GM19397 (cell line): ENCODE data around the gene LTA.
A peak's percentile ranks its signal among the peaks of the same experiment; 100 is the strongest.
"Not testable (repeated sequence)": the region's sequence is repeated elsewhere in the genome, so short reads cannot be mapped to it uniquely, and the experiment has no call there.

Experiments
- ATAC-seq: cut with Tn5 transposase; IDR thresholded peaks from one replicate; pipeline ENCODE4 v1.9.1; 2021; ENCODE audit warnings: mild to moderate bottlenecking, moderate library complexity; ENCODE audit not compliant: unreplicated experiment

The LTA gene

DNA sequence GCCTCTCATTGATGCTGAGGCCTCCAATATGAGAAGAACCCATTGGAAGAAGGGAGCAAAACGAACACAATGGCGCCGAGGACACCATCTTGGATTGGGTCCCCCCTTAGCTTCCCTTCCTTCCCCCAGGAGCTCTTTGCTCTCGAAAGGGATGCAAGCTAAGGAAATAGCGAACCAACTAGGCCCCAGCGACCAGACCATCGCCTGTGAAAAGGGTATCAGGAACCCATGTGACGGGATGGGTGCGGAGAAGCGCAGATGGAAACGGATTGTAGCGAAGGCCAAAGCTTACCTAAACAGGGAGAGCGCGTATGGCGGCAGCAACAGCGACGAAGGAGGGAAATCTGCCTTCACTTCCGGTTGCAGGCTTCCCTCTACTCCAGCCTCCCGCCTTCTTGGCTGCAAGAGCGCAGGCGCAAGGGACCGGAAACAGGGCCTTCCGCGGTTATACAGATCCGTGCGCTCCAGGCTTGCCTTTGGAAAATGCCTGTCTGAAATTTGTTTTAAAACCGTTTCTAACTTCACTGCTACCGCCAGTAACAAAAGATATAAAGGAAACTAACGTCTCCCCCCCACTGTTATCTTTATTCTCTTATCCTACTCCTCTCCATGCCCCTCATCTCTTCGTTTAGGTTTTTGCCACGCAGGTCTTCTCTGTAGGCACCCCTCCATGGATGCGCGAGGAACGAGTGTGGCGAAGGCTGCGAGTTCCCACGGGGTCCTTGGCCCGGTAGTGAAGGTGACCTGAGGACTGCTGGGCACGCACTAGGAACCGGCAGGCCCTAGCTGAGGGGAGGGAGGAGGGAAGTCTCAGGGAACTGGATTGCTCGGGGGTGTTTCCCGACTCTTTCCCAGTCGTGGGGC, 30.2 kb upstream of the LTA start, which contains the start of gene DDX39B:
Gene DDX39B (minus strand): TSS at position 346 of the 864 bp plus-strand sequence. CDS start 1,471 bp downstream, outside the sequence.
- ATAC-seq, result peak; percentile 70

DNA sequence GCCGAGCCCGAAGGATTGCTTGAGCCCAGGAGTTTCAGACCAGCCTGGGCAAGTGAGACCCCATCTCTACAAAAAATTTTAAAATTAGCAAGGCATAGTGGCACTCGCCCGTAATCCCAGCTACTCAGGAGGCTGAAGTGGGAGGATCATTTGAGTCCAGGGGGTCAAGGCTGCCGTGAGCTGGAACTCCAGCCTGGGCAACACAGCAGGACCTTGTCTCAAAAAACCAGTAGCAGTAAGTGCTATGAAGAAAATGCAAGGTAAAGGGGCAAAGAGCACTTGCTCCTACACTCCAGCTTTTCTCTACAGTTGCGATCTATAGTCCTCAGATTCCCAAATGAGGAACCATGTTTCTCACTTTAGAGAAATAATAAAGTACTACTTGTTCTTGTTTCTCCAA, 28.4 kb upstream of the LTA start:
- no peak for ATAC-seq

DNA sequence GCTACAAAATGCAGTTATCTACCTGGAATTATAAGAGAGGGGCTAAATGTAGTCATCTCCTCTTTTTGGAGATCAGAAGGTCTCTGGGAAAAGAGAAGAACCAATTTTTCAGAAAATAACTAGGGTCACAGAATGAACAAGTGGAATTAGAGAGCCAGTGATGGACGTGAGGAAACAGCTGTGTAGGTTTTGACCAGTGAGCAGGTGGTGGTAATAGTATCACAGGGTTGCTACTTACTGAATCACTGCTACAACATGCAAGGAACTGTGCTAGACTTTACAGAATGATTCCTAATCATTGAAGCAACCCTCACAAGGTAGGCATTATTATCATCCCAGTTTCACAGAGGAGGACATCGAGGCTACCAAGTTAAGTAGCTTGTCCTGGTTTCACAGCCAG, 27.4 kb upstream of the LTA start:
- no peak for ATAC-seq

DNA sequence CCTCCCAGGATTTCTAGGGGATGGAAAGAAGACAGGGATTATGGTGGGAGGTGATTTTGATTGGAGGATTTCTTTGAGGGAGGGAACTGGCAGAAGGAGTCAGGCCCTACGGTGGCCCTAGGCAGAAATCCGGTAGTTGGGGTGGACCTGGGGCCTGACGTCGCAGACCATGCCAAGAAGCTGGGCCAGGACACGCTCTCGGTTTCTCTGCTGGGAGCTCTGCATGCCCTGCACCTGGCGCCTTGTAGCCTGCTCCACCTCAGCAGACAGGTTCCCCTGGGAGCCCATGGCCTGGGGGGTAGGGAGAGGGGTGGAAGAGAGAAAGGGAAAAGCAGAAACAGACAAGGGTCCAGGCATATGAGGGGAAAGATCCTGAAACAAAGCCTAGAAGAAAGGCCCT, 26.8 kb upstream of the LTA start:
- no peak for ATAC-seq

DNA sequence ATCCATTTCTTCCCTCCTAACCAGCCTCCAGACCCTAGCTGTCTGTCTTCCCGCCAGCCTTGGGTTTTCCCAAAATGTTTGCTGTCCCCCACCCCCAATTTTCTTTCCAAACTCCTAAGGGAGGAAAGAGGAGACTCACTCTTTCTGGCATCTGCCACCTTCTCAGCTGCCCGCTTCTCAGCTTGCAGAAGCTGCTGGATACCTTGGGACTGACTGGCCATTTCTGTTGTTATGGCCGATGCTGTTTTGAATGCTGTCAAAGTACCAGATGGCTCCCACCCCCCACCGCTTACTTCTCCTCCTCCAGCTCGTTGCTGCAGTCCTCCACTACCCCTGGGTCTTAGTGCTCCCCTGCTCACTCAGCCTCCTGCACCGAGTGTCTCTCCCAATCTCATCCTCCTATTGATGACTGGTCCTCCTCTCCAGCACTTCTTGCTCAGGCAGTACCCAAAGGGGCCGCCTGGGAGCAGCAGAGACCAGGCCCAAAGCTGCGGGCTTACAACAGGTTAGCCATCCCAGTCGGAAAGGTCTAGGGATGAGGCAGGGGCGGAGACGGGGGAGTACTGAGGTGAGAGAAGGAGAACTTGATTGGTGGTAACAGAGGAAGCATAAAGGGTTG, 25.6 kb upstream of the LTA start, which contains the start of gene ATP6V1G2:
Gene ATP6V1G2 (minus strand): TSS at position 270 of the 619 bp plus-strand sequence. CDS start 49 bp downstream, at position 221.
- no peak for ATAC-seq

- peak; percentile 68 for ATAC-seq
These were observed 24.9 kb upstream of the LTA start, which contains the start of gene NFKBIL1 for GRCh38 chr6:31546958-31547726. TSS of gene NFKBIL1 (plus strand) at chr6:31547608. CDS start at chr6:31547695, 87 bp downstream.

DNA sequence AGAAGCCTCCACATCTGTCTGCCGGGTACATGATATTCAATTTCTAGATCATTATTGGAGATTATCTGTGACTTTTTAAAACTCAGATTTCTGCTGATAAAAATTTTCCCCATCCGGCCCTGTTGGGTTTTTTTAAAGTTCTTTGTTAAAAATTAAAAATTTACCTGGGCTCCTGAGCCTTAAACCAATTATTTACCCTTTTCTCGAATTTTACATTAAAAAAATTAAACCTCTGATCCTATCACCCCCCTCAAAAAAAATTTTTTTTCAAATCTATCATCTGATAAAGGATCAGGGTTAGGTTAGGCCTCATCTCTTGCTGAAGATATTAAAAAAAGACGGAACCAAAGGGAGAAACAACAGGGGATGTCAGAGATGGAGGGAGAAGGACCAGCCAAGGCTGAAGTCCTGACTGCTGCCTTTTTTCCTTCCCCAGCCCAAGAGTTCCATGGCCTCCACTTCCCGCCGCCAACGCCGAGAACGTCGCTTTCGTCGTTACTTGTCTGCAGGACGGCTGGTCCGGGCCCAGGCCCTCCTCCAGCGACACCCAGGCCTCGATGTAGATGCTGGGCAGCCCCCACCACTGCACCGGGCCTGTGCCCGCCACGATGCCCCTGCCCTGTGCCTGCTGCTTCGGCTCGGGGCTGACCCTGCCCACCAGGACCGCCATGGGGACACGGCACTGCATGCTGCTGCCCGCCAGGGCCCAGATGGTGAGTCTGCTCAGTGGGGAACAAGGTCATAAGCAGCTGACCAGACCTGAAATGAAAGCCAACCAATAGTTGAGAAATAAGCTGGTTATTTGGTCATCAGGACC, 24.2 kb upstream of the LTA start:
- ATAC-seq, result no peak

- no peak for ATAC-seq
These were observed 23.6 kb upstream of the LTA start for GRCh38 chr6:31548544-31548873.

- not testable (repeated sequence) for ATAC-seq
These were observed 20.7 kb upstream of the LTA start for GRCh38 chr6:31551371-31551770.

GRCh38 chr6:31556307-31556706, 15.8 kb upstream of the LTA start:
- ATAC-seq, result no peak

GRCh38 chr6:31557443-31558317, 14.4 kb upstream of the LTA start:
- ATAC-seq, result no peak

GRCh38 chr6:31558318-31558625, 13.8 kb upstream of the LTA start:
- ATAC-seq, result no peak

- ATAC-seq, result no peak
These were observed 13.2 kb upstream of the LTA start for GRCh38 chr6:31558631-31559500.

DNA sequence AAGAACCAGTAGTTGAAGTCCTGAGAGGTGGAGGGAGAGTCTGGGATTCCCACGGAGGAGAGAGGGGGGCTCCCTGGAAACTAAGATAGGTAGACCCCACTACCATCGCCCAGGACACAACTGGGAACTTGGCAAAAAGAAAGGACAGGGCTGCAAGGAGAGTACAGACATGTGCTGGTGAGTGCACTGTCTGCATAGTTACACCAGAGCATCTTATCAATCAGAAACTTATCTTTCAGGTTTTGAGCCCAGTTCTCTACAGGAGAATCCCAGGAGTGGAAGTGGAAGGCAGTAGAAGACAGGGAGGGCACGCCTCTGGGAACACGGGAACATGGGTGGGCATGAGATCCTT, 12.5 kb upstream of the LTA start:
- ATAC-seq, result no peak

DNA sequence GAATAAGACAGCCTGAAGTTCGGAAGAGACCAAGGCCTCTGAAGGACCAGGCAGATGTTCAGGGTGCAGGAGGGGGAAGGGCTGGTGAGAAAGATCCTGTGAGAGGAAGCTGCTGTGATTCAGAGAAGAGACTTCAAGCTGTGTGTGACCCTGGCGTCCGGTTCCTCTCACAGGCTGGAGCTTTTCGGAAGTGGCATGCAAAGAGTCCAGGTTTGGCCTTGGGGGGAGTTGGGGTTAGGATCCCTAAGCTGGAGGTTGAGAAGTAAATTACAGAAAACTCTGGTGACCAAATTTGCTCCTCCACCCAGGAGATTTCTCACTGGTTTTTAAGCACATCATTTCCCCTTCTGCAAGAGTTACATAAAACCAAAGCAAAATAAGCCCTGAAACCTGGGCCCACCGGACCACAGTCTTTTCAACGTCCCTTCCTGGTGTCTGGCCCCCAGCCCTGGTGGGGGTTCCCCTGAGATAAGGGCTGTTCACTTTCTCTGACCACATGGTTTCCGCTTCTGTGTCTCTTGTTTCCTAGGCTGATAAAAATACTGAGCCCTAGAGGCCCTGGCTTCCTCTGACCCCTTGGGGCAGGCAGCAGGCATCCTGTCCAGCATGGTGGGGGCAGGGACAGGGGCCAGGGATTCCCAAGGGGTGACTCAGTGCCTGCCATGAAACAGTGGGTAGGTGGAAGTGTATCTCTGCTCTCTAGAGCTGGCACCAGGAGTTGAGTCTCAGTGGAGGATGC, 12.0 kb upstream of the LTA start:
- peak; percentile 72 for ATAC-seq

GRCh38 chr6:31560697-31561058, 11.4 kb upstream of the LTA start:
- no peak for ATAC-seq

- ATAC-seq, result no peak
These were observed 4.3 kb upstream of the LTA start for GRCh38 chr6:31567531-31568370.
